NCI-H2171 treated with DMSO at 0.1 percent for 48 hours (cell line): ENCODE results near the gene GABBR2.

Experiments used
- DNase-seq: peaks from one replicate; lab custom pipeline; 2025; lab: John Stamatoyannopoulos, UW

The GABBR2 gene

GRCh38 chr9:98259791-98260190, 448.9 kb downstream of the GABBR2 start:
- DNase-seq, result no peak

- peak; percentile 72 for DNase-seq
Measured at GRCh38 chr9:98256756-98257155, 452.0 kb downstream of the GABBR2 start.

- peak; percentile 95 for DNase-seq
Measured at GRCh38 chr9:98255578-98256296, 453.0 kb downstream of the GABBR2 start, which contains the start of gene TBC1D2. TSS of gene TBC1D2 (minus strand) at chr9:98255649. CDS start at chr9:98255541, 108 bp downstream.

GRCh38 chr9:98255061-98255577, 453.6 kb downstream of the GABBR2 start:
- no peak for DNase-seq

- DNase-seq, result no peak
Measured at GRCh38 chr9:98254228-98255060, 454.3 kb downstream of the GABBR2 start.

- no peak for DNase-seq
Measured at GRCh38 chr9:98253565-98253964, 455.2 kb downstream of the GABBR2 start.

- DNase-seq, result no peak
Measured at GRCh38 chr9:98251551-98251950, 457.2 kb downstream of the GABBR2 start.

- DNase-seq, result no peak
Measured at GRCh38 chr9:98249771-98250170, 459.0 kb downstream of the GABBR2 start.

GRCh38 chr9:98248737-98249474, 459.8 kb downstream of the GABBR2 start:
- no peak for DNase-seq

- DNase-seq, result no peak
Measured at GRCh38 chr9:98247831-98248657, 460.7 kb downstream of the GABBR2 start.

GRCh38 chr9:98242426-98242825, 466.3 kb downstream of the GABBR2 start:
- no peak for DNase-seq

- DNase-seq, result no peak
Measured at GRCh38 chr9:98241357-98242300, 467.1 kb downstream of the GABBR2 start.

GRCh38 chr9:98240475-98240874, 468.3 kb downstream of the GABBR2 start:
- DNase-seq, result no peak
